ENCODE measurements around the gene ATXN1. TPM values are rescaled to one million over a fixed set of nuclear protein-coding genes. Genes with fewer than 3 reads are reported as not detected.

Gene ATXN1
- total RNA-seq, 2 experiments from 2014 or later: 83.1 to 89.4 TPM

DNA sequence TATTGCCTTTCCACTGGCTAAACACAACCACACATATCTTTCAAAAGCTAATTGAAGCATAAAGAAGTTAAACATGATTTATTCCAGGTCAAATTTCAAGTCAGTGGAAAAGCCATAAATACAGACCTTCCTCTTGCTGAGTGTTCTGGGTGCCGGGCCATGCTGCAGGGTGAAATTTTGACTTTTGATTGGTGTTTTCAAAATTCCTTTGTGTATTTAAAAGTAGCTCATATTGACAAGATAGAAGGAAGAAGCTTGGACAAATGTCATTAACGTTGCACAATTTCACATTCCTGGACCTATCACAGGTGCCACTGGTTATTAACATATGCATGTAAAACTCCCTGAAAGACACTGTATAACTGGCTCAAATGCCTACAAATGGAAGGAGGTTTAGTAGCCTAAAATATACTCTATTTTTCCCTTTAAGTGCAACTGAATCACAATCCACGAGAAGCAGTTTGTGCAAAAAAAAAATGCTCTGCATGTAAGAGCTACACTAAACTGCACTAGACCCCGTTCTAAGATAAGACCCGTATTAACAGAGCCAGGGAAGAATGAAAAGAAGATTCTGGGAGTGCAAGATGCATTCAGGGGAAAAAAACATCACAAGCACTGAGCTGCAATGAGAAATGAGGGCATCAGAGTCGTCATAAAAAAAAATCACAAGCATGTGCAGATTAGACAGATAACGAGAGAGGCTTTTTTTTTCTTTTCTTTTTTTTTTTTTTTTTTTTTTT, 30.4 kb downstream of the ATXN1 start:
- peak overlapping the region; percentile 61 for H3K4me3 Mint-ChIP-seq
- DNase-seq: no peak
- ChIA-PET POLR2A (interaction anchor here (0.8 to 7.2 kb wide), 23 partner anchors 9 to 411 kb away, joined by 3 to 94 read pairs (median 4); partner anchors contain the start of gene ATXN1), CTCF (interaction anchor here (0.6 to 4.4 kb wide), 22 partner anchors 9 to 415 kb away, joined by 3 to 47 read pairs (median 5); partner anchors contain the start of gene ATXN1)
- H3K27me3 Mint-ChIP-seq: no peaks in the 10 kb centered on the region
- peaks cover 48% of the 10 kb centered on the region for H3K36me3 Mint-ChIP-seq (ENCODE audit: low read depth)
- peaks cover 78% of the 10 kb centered on the region for H3K4me1 Mint-ChIP-seq
- peak overlapping the region; percentile 86 for H3K27ac Mint-ChIP-seq
- H3K9me3 Mint-ChIP-seq: no peaks in the 10 kb centered on the region

DNA sequence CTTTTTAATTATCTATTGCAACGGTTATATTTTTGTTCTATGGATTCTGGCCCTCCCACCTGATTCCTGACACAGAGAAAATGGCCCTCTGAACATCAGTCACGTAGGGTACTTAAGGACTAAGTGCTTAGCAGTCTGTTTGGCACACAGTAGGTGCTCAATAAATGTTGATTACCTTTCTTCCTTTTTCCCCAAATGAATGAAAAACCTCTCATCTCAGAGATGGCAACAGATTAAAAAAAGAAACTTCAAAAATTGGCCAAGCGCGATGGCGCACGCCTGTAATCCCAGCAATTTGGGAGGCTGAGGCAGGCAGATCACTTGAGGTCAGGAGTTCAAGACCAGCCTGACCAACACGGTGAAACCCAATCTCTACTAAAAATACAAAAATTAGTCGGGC, 31.5 kb downstream of the ATXN1 start:
- no peak for DNase-seq
- Mint-ChIP-seq H3K27me3 (no peaks in the 10 kb centered on the region), H3K36me3 (ENCODE audit: low read depth) (peaks cover 48% of the 10 kb centered on the region), H3K9me3 (no peaks in the 10 kb centered on the region), H3K4me1 (peaks cover 85% of the 10 kb centered on the region), H3K27ac (peak overlapping the region; percentile 86), H3K4me3 (peak overlapping the region; percentile 50)
- ChIA-PET CTCF (interaction anchor here (1.1 to 3.9 kb wide), 3 partner anchors 17 to 28 kb away, joined by 3 to 18 read pairs (median 18); no protein-coding TSS in a partner anchor), POLR2A (interaction anchor here (0.8 to 7.2 kb wide), 10 partner anchors 10 to 316 kb away, joined by 3 to 94 read pairs (median 7); partner anchors contain the start of gene ATXN1)

DNA sequence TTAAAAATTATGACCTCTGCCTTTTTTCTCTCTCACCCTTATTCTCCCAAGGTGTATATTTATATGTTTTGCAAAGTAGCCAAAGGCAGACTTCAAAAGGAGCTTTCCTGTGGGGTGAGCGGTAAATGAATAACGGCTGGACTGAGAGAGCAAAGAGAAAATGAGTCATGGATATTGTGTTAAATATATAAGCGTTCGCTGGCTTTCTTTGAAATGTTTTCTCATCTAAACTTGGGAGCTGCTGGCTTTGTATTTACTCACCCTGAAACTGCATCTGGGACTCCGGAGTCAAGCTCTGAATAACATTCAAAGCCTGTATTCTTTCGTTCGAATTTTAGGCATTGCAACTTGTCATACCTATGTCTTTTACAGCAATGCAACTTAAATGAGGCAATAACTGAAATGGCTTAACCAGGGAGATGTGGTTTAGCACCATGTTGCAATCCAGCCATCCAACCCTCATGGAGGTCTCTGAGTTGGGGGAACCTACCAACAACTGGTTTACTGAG, 32.0 kb downstream of the ATXN1 start:
- H3K4me3 Mint-ChIP-seq: peak overlapping the region; percentile 50
- no peaks in the 10 kb centered on the region for H3K27me3 Mint-ChIP-seq
- POLR2A ChIA-PET: interaction anchor here (0.8 to 7.2 kb wide), 12 partner anchors 8 to 316 kb away, joined by 3 to 94 read pairs (median 4); partner anchors contain the start of gene ATXN1
- H3K27ac Mint-ChIP-seq: peak overlapping the region; percentile 86
- peaks cover 46% of the 10 kb centered on the region for H3K36me3 Mint-ChIP-seq (ENCODE audit: low read depth)
- CTCF ChIA-PET: interaction anchor here (0.8 to 1.1 kb wide), 3 partner anchors 15 to 315 kb away, joined by 3 to 4 read pairs (median 3); no protein-coding TSS in a partner anchor
- no peak for DNase-seq
- H3K4me1 Mint-ChIP-seq: peaks cover 84% of the 10 kb centered on the region
- H3K9me3 Mint-ChIP-seq: no peaks in the 10 kb centered on the region

DNA sequence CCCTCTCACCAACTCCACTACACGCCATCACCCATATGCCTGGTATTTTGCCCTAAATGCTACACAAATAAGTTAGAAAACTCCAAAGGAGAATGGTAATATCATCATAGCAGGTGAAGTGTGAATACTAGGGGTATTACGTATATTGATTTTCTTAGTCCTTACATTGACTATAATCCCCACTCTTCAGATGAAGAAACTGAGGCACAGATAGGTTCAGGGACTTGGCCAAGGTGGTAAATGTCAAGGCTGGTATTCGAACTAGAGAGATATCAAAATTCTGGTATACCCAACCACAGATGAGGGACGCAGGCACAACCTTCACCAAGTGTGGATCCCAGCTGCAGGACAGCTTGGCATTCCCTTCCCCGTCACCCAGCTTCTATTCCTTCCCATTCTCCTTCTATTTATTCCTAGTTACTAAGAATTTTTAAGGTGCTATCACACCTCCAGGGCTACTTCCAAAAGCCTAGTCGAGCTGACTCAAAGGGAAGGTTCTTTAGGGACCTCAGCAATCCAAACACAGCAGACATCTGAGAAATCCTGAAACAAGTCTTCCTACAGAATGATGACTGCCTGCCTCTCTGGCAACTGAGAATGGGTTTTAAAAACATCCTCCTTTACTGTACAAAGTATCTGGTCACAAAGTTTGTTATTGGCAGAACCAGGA, 32.6 kb downstream of the ATXN1 start:
- peak overlapping the region; percentile 50 for H3K4me3 Mint-ChIP-seq

DNA sequence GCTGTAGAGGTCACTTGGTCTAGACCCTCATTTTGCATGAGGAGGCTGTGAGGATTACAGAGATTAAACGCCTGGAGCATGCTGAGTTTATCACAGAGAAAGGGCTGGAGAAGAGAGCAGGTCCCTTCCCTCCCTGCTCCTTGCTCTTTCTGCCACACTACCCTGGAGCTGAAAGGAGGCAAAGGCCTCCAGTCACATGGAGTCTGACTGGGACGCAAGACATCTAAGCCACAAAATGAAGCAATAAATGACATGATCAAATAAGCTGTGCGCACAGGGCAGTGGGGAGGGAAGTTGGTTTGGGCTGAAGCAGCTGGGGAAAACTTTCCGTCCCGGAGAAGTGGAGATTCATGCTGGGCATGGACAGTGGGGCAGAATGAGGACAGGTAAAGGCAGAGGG, 33.3 kb downstream of the ATXN1 start:
- POLR2A ChIA-PET: interaction anchor here (0.8 to 7.2 kb wide), 8 partner anchors 9 to 93 kb away, joined by 3 to 94 read pairs (median 5); partner anchors contain the start of gene ATXN1

More for the DNA sequence above, 32.6 kb downstream of the ATXN1 start:
- ChIA-PET CTCF (interaction anchor here (0.8 to 1.0 kb wide), 2 partner anchors 14 to 314 kb away, joined by 3 to 4 read pairs; no protein-coding TSS in a partner anchor), POLR2A (interaction anchor here (0.8 to 7.2 kb wide), 13 partner anchors 8 to 315 kb away, joined by 3 to 94 read pairs (median 4); partner anchors contain the start of gene ATXN1)
- Mint-ChIP-seq H3K27me3 (no peaks in the 10 kb centered on the region), H3K36me3 (ENCODE audit: low read depth) (peaks cover 44% of the 10 kb centered on the region), H3K27ac (peak overlapping the region; percentile 86), H3K4me1 (peaks cover 84% of the 10 kb centered on the region), H3K9me3 (no peaks in the 10 kb centered on the region)
- DNase-seq: no peak

DNA sequence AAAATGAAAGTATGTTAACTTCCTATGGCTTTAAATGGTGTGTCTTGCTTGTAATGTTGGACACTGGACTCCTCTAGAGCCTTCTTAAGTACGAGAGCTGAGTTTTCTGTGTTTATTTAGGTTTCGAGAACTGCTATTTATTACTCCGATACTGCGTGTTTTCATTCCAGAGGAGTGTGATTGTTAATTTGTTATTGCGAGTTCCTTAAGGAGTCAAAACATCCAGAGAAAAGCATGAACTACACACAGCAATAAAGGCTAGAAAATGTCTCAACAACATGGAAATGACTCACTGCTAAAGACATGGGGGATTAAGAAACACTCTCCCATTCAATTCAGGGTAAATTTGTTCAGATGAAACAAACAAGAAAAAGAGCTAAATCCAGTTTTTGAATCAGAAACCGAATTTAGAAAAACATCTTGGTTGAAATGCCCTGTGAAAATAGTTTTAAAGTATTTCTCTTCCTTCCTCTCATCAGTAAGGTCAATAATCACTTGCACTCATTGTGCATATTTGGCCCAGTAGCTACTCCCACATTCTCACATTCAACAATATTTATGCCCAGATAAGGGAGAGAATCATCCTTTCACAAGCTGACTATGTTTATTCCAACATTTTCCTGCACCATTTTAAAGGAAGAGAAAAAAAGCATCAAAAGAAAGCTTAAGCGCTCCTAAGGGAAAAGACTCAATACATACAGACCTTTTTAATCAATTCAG, 36.0 kb downstream of the ATXN1 start:
- CTCF ChIA-PET: interaction anchor here (1.0 to 1.4 kb wide), 2 partner anchors 37 to 73 kb away, joined by 3 to 8 read pairs; no protein-coding TSS in a partner anchor
- POLR2A ChIA-PET: interaction anchor here (0.9 to 1.2 kb wide), 3 partner anchors 12 to 20 kb away, joined by 3 to 5 read pairs (median 4); no protein-coding TSS in a partner anchor
- Mint-ChIP-seq H3K27me3 (no peaks in the 10 kb centered on the region), H3K4me1 (peaks cover 56% of the 10 kb centered on the region), H3K36me3 (ENCODE audit: low read depth) (peaks cover 37% of the 10 kb centered on the region), H3K27ac (no peak overlapping the region), H3K4me3 (no peak overlapping the region), H3K9me3 (no peaks in the 10 kb centered on the region)
- no peak for DNase-seq

More for the DNA sequence above, 33.3 kb downstream of the ATXN1 start:
- no peak for DNase-seq
- Mint-ChIP-seq H3K27me3 (no peaks in the 10 kb centered on the region), H3K4me1 (peaks cover 77% of the 10 kb centered on the region), H3K4me3 (no peak overlapping the region), H3K27ac (peak overlapping the region; percentile 17), H3K36me3 (ENCODE audit: low read depth) (peaks cover 37% of the 10 kb centered on the region), H3K9me3 (no peaks in the 10 kb centered on the region)
- CTCF ChIA-PET: interaction anchor here (1.0 kb wide), 1 partner anchor 14 kb away, joined by 3 read pairs; no protein-coding TSS in a partner anchor

DNA sequence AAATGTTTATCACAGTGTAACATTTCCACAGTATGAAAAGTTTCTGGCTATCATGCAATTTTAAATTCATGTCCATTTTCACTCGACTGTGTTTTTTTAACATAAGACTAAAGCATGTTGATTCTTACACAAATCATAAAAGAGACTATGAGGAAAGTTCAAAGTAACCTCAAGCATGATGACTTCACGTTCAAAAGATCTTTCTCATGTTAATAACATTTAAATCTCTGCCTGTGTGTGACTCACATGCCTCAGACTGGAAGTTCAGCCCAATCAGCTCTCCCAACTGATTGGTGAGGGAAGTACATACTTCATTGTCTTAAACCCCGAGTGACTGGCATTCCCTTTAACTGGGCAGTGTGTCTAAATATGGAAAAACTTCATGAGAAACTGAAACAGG, 37.4 kb downstream of the ATXN1 start:
- CTCF ChIA-PET: interaction anchor here (0.9 to 1.9 kb wide), 3 partner anchors 9 to 40 kb away, joined by 3 to 4 read pairs (median 4); no protein-coding TSS in a partner anchor
- H3K36me3 Mint-ChIP-seq (ENCODE audit: low read depth): peaks cover 43% of the 10 kb centered on the region
- H3K27me3 Mint-ChIP-seq: no peaks in the 10 kb centered on the region
- no peak overlapping the region for H3K4me3 Mint-ChIP-seq
- POLR2A ChIA-PET: interaction anchor here (1.1 to 1.7 kb wide), 4 partner anchors 9 to 38 kb away, joined by 3 to 5 read pairs (median 4); partner anchors contain the start of gene ATXN1
- DNase-seq: no peak
- H3K4me1 Mint-ChIP-seq: peaks cover 52% of the 10 kb centered on the region
- H3K27ac Mint-ChIP-seq: no peak overlapping the region
- no peaks in the 10 kb centered on the region for H3K9me3 Mint-ChIP-seq

DNA sequence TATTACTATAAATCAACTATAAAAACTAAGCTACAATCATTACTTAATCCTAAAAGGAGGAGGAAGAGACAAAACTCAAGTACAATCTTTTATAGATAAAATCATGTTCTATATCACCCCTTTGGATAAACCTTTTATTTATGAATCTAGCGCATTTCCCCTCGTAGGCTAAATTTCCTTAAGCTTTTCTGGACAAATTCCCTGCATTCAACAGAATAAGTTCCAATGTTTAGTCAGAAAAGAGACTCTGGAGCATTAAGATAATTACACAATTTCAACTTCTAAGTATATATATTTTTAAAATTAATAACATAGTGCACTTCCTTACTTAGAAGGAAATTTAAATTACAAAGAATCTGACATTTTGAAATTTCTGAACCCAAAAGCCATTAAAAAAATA, 37.9 kb downstream of the ATXN1 start:
- DNase-seq: no peak
- Mint-ChIP-seq H3K9me3 (no peaks in the 10 kb centered on the region), H3K4me1 (peaks cover 51% of the 10 kb centered on the region), H3K36me3 (ENCODE audit: low read depth) (peaks cover 45% of the 10 kb centered on the region), H3K4me3 (no peak overlapping the region), H3K27ac (no peak overlapping the region), H3K27me3 (no peaks in the 10 kb centered on the region)
- ChIA-PET CTCF (interaction anchor here (0.9 to 1.9 kb wide), 3 partner anchors 8 to 40 kb away, joined by 3 to 4 read pairs (median 4); no protein-coding TSS in a partner anchor), POLR2A (interaction anchor here (1.1 to 1.7 kb wide), 4 partner anchors 9 to 38 kb away, joined by 3 to 5 read pairs (median 4); partner anchors contain the start of gene ATXN1)

DNA sequence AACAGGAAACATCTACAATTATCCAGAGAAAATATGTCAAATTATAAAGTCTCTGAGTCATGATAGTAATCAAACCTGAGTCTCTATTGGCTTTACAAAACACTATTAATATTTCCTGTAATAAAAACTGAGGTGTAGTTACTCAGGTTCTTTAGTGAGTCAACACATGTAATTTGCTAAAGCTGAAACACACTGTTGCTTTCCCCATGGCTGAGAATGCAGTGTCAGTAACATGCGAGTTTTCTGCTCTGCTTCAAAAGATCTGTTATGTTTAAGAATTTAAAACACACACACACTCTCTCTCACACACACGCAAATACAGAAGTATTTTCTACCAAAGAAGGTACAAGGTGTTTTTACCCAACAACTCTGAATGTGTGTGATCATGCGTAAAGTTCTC, 38.6 kb downstream of the ATXN1 start:
- H3K27me3 Mint-ChIP-seq: no peaks in the 10 kb centered on the region
- ChIA-PET POLR2A (interaction anchor here (1.0 to 1.7 kb wide), 3 partner anchors 8 to 39 kb away, joined by 3 to 5 read pairs (median 3); partner anchors contain the start of gene ATXN1), CTCF (interaction anchor here (1.1 to 2.4 kb wide), 3 partner anchors 9 to 41 kb away, joined by 4 to 9 read pairs (median 5); no protein-coding TSS in a partner anchor)
- no peak overlapping the region for H3K27ac Mint-ChIP-seq
- no peaks in the 10 kb centered on the region for H3K9me3 Mint-ChIP-seq
- DNase-seq: no peak
- H3K4me3 Mint-ChIP-seq: no peak overlapping the region
- peaks cover 50% of the 10 kb centered on the region for H3K4me1 Mint-ChIP-seq
- peaks cover 39% of the 10 kb centered on the region for H3K36me3 Mint-ChIP-seq (ENCODE audit: low read depth)

DNA sequence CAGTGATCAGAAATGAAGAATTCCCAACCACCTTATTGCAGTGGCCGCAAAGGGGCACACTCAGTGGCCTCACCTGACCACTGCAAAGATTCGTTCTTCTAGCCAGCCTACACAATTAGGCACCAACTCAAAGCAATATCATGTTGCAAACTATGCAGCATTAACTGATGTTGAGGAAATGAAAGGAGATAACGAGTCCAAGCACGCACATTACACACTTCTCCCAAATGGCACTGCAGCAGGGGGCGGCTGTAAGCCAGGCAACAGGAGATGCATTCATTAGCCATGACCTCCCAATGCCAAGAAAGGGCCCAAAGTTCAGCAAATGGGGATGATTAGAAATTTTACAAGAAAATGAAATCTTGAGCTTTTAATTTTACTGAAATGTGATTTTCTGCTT, 39.3 kb downstream of the ATXN1 start:
- peaks cover 45% of the 10 kb centered on the region for H3K36me3 Mint-ChIP-seq (ENCODE audit: low read depth)

DNA sequence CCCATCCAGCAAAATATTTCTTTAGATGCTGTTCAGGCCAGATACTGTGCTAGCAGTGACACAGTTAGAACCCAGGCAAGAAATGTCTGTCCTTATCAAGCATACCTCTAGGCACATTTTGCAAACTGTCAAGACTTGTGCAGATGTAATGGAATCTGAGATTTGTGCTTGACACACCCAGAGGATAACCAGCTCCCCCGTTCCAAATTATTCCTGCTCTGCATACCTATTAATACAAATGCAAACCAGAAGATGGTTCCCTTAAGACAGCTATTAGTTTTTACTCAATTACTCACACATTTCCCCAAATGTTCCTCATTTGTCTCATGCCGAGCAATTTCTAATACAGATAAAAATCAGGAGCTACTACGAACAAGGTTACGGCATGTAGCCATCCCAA, 40.4 kb downstream of the ATXN1 start:
- no peak for DNase-seq
- Mint-ChIP-seq H3K4me1 (peaks cover 56% of the 10 kb centered on the region), H3K27me3 (no peaks in the 10 kb centered on the region), H3K4me3 (no peak overlapping the region), H3K27ac (no peak overlapping the region), H3K36me3 (ENCODE audit: low read depth) (peaks cover 52% of the 10 kb centered on the region), H3K9me3 (no peaks in the 10 kb centered on the region)
- CTCF ChIA-PET: interaction anchor here (1.0 to 2.4 kb wide), 2 partner anchors 11 to 43 kb away, joined by 3 to 9 read pairs; no protein-coding TSS in a partner anchor
- POLR2A ChIA-PET: interaction anchor here (1.0 to 10.3 kb wide), 4 partner anchors 9 to 216 kb away, joined by 3 to 94 read pairs (median 3); partner anchors contain the start of gene ATXN1

More for the DNA sequence above, 39.3 kb downstream of the ATXN1 start:
- Mint-ChIP-seq H3K27ac (no peak overlapping the region), H3K4me1 (peaks cover 54% of the 10 kb centered on the region), H3K27me3 (no peaks in the 10 kb centered on the region), H3K9me3 (no peaks in the 10 kb centered on the region), H3K4me3 (no peak overlapping the region)
- POLR2A ChIA-PET: interaction anchor here (1.0 to 1.4 kb wide), 3 partner anchors 9 to 217 kb away, joined by 3 read pairs; no protein-coding TSS in a partner anchor
- CTCF ChIA-PET: interaction anchor here (1.1 to 2.4 kb wide), 3 partner anchors 9 to 41 kb away, joined by 4 to 9 read pairs (median 5); no protein-coding TSS in a partner anchor
- no peak for DNase-seq
